Lower leg skin (tissue), 3 donors: Measurements from ENCODE around the gene TPST2.

Experiments used
- POLR2A ChIP-seq, 2 donors: fragments of 450-650 bp; IDR thresholded peaks; one replicate each; pipeline ENCODE4 v1.6.1; 2016 to 2017; ENCODE audit warnings: antibody characterized with exemption in 2 of 2, mild to moderate bottlenecking in 1 of 2, moderate library complexity in 1 of 2
- TF ChIP-seq, protein P1 (sequence below), 3 donors: fragments of 450-650 bp; IDR thresholded peaks; one replicate each; pipeline ENCODE4 v1.5.1; 2016; ENCODE audit warnings: antibody characterized with exemption in 3 of 3, mild to moderate bottlenecking in 3 of 3, moderate library complexity in 2 of 3

DNA sequence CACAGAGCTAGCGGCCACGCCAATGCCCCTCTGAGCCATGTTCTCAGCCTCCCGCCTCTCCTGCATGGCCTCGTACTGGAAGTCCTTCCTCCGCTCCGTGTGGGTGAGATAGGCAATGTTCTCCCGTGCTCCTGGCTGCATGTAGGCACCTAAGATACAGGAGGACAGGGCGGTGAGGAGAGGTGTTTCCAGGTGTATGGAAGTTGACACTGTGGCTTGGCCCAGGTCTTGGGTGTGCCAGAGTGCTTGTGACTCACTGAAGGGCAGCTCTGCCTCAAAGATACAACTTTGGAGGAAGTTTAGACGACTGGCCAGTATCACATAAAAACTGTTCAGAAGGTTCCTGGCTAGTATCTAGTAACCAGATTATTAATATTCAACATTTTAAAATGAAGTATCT is 97.7 kb downstream of the TPST2 start:
- TF ChIP-seq, protein P1, sequence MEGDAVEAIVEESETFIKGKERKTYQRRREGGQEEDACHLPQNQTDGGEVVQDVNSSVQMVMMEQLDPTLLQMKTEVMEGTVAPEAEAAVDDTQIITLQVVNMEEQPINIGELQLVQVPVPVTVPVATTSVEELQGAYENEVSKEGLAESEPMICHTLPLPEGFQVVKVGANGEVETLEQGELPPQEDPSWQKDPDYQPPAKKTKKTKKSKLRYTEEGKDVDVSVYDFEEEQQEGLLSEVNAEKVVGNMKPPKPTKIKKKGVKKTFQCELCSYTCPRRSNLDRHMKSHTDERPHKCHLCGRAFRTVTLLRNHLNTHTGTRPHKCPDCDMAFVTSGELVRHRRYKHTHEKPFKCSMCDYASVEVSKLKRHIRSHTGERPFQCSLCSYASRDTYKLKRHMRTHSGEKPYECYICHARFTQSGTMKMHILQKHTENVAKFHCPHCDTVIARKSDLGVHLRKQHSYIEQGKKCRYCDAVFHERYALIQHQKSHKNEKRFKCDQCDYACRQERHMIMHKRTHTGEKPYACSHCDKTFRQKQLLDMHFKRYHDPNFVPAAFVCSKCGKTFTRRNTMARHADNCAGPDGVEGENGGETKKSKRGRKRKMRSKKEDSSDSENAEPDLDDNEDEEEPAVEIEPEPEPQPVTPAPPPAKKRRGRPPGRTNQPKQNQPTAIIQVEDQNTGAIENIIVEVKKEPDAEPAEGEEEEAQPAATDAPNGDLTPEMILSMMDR (IDR thresholded peaks at IDR 0.05): no peak
- TF ChIP-seq POLR2A (IDR thresholded peaks at IDR 0.05): no peak
